Lower lobe of right lung (tissue), 2 donors: ENCODE data around the gene ALCAM. TPM values are rescaled to one million over a fixed set of nuclear protein-coding genes. Genes with fewer than 3 reads are reported as not detected.

ENCODE experiments used
- ATAC-seq, 2 donors: fragments of 200-7000 bp; cut with Tn5 transposase; one replicate each; pipeline ENCODE4 v1.9.1; 2020 to 2022; ENCODE audit warnings: mild to moderate bottlenecking in 2 of 2, moderate library complexity in 2 of 2
- DNase-seq: peaks from one replicate; pipeline ENCODE4 v3.0.0-alpha.2; 2020
- H3K27ac ChIP-seq: fragments of 200-600 bp; one replicate; pipeline ENCODE4 v1.8.0; 2022
- H3K27me3 ChIP-seq: fragments of 200-600 bp; one replicate; pipeline ENCODE4 v1.8.0; 2022; ENCODE audit warnings: low read depth
- H3K36me3 ChIP-seq: fragments of 200-600 bp; one replicate; pipeline ENCODE4 v1.8.0; 2022; ENCODE audit warnings: mild to moderate bottlenecking
- H3K4me1 ChIP-seq: fragments of 200-600 bp; one replicate; pipeline ENCODE4 v1.8.0; 2022
- H3K4me3 ChIP-seq: fragments of 200-600 bp; one replicate; pipeline ENCODE4 v1.8.0; 2022; ENCODE audit warnings: mild to moderate bottlenecking
- H3K9me3 ChIP-seq: fragments of 200-600 bp; one replicate; pipeline ENCODE4 v1.8.0; 2022
- CTCF ChIP-seq: fragments of 200-600 bp; IDR thresholded peaks from one replicate; pipeline ENCODE4 v1.8.0; 2022; ENCODE audit warnings: antibody characterized with exemption, mild to moderate bottlenecking
- intact Hi-C: fragments of 100-400 bp; cut with DNase I; formaldehyde crosslinking; loops from one replicate; pipeline ENCODE4 v1.11.0; 2022
- total RNA-seq: library from RNA; stranded (reverse); fragmentation: NEBNext Ultra II Directional; extraction: Animal tissue kit (Norgen Biotek cat#: 25700); gene quantifications from one replicate; pipeline ENCODE4 v1.2.1, GENCODE V29; 2021
- donor health status: DM: no; HTN: yes; CAD: no; lungs with severe emphysema.

The ALCAM gene
- total RNA-seq, 1 donor from 2014 or later = 174 TPM

DNA sequence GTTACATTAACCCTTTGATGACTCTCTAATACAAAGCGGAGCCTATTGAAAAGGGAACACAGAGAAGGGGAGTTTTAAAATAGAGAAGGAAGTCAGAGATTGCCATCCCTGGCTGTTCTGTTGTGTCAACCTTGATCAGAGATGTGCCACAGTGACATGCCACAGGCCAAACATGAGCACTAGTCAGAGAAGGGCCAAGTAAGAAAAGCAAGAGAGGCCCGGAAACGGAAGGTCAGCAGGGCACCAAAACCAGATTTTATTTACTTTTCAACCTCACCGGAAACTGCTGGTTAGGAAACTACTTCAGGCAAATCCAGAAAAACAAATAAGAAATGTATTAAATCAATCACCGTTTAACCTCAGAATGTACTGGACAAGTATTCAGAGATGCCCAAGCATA is 171.8 kb downstream of the ALCAM start:
- Histone ChIP-seq H3K27me3 (no peaks in the 10 kb centered on the region), H3K4me1 (no peaks in the 10 kb centered on the region), H3K4me3 (no peak overlapping the region), H3K27ac (no peak overlapping the region), H3K9me3 (no peaks in the 10 kb centered on the region), H3K36me3 (peaks cover 44% of the 10 kb centered on the region)
- TF ChIP-seq CTCF = no peak
- no peak for DNase-seq
- peak in 1 of 2 donors; percentile 25 for ATAC-seq
- intact Hi-C loops = no loop called here

- no peaks in the 10 kb centered on the region for H3K9me3 ChIP-seq
- no peak for TF ChIP-seq CTCF
- no peak overlapping the region for H3K4me3 ChIP-seq
- peaks cover 43% of the 10 kb centered on the region for H3K36me3 ChIP-seq
- ATAC-seq = peak in 1 of 2 donors; percentile 66
- intact Hi-C loops = no loop called here
- no peaks in the 10 kb centered on the region for H3K4me1 ChIP-seq
- H3K27ac ChIP-seq = no peak overlapping the region
- no peaks in the 10 kb centered on the region for H3K27me3 ChIP-seq
- no peak for DNase-seq
Measured at GRCh38 chr3:105539897-105540296, 173.2 kb downstream of the ALCAM start.

GRCh38 chr3:105542282-105543019 is 175.7 kb downstream of the ALCAM start:
- no peak overlapping the region for H3K4me3 ChIP-seq
- H3K36me3 ChIP-seq = peaks cover 67% of the 10 kb centered on the region
- DNase-seq (no peak), ATAC-seq (no peak)
- H3K4me1 ChIP-seq = no peaks in the 10 kb centered on the region
- no peaks in the 10 kb centered on the region for H3K27me3 ChIP-seq
- no peak overlapping the region for H3K27ac ChIP-seq
- intact Hi-C loops = no loop called here
- no peaks in the 10 kb centered on the region for H3K9me3 ChIP-seq
- TF ChIP-seq CTCF = no peak

DNA sequence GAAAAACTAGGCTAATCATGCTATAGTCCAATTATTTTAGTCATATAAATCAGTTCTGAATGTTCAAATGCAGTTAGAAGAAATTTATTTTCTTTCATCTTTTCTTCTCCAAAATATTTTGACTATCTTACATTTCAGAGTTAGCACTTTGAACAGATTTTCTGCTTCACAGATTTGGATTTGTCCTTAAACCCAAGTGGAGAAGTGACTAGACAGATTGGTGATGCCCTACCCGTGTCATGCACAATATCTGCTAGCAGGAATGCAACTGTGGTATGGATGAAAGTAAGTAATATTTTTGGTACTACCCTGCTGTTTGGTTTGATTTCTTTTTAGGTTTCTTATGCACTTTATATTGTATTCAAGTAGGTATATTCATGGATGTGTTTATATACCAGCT is 178.3 kb downstream of the ALCAM start:
- Histone ChIP-seq H3K9me3 (no peaks in the 10 kb centered on the region), H3K4me3 (no peak overlapping the region), H3K36me3 (peaks cover 86% of the 10 kb centered on the region), H3K4me1 (no peaks in the 10 kb centered on the region), H3K27ac (no peak overlapping the region), H3K27me3 (no peaks in the 10 kb centered on the region)
- no peak for ATAC-seq
- DNase-seq = no peak
- TF ChIP-seq CTCF = no peak
- intact Hi-C loops = no loop called here

DNA sequence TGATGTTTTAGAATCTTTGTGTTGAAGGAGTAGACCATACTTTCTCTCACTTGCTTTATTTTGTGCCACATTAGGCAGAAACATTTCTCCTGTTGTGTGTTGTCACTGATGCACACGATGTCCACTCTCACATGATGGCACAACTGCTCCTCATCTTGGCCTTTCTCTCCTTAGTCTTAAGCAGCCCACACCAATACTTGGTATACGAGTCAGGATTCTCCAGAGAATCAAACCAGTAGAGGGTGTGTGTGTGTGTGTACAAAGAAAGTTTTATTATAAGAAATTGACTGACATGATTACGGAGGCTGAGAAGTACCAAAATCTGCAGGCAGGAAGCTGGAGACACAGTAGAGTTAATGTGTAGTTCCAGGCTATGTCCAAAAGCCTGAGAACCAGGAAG is 187.1 kb downstream of the ALCAM start:
- TF ChIP-seq CTCF = no peak
- ATAC-seq (no peak), DNase-seq (no peak)
- intact Hi-C loops = no loop called here
- no peaks in the 10 kb centered on the region for H3K9me3 ChIP-seq
- peaks cover 64% of the 10 kb centered on the region for H3K36me3 ChIP-seq
- H3K4me1 ChIP-seq = no peaks in the 10 kb centered on the region
- H3K27ac ChIP-seq = no peak overlapping the region
- H3K4me3 ChIP-seq = no peak overlapping the region
- H3K27me3 ChIP-seq = no peaks in the 10 kb centered on the region
